GM12801 (cell line): Measurements from ENCODE around the gene PSMA6.

Experiments used
- CTCF ChIP-seq: IDR thresholded peaks from one replicate; pipeline ENCODE4 v1.5.1; 2011; ENCODE audit warnings: control low read depth; ENCODE audit not compliant: insufficient read length; ENCODE audit errors: extremely low read depth

The PSMA6 gene

GRCh38 chr14:35365130-35366055, 73.2 kb downstream of the PSMA6 start:
- no peak for TF ChIP-seq CTCF

- TF ChIP-seq CTCF, result no peak
These were observed 73.9 kb downstream of the PSMA6 start for GRCh38 chr14:35366056-35366451.

DNA sequence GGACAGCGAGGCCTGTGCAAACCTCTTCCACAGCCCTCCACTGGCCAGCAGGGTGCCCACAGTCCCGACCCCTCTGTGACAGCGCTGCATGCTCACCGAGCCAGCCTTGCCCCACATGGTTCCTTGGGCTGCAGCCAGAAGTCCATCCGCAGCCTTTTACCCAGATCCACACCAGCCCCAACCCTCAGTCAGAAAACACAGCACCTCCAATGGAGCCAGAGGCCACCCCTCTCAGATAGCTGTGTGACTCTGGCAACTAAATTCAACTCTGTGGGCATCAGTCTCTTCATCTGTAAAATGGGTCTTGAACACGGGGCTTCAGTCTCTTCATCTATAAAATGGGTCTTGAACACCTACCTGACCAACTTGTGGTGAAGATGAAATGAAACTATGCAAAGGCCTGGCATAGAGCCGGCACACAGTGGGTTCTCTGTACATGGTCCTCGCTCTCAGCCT, 74.4 kb downstream of the PSMA6 start:
- no peak for TF ChIP-seq CTCF

DNA sequence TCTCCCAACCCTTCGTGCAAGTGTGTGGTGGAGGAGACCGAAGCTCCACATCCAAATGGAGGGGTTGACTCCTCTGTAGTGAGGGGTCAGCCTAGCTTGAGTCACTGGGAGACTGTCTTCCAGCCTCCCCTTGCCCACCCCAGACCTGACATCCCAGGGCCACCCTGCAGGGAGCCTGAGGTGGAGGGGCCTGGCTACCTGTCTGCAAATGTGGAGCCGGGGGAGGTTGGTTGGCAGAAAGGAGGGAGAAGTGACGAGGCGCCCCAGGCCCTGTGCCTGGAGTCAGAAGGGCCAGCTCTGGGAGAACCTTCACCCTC, 74.8 kb downstream of the PSMA6 start:
- no peak for TF ChIP-seq CTCF
